Esophagus squamous epithelium (tissue), 4 donors: Measurements from ENCODE around the gene RFC1.

Source experiments
- POLR2A ChIP-seq, 4 donors: fragments of 450-650 bp; IDR thresholded peaks; one replicate each; pipeline ENCODE4 v1.6.1; 2017; ENCODE audit warnings: antibody characterized with exemption in 4 of 4, mild to moderate bottlenecking in 4 of 4, moderate library complexity in 3 of 4
- TF ChIP-seq, protein P1 (sequence below), 6 experiments: fragments of 450-650 bp in 4 of 6; fragments of 200-600 bp in 2 of 6; sonication (generic) in 2 of 6; IDR thresholded peaks; one replicate each; pipeline ENCODE4 v1.5.1; 2016 to 2019; ENCODE audit warnings: antibody characterized with exemption in 6 of 6, mild to moderate bottlenecking in 4 of 6, moderate library complexity in 4 of 6

DNA sequence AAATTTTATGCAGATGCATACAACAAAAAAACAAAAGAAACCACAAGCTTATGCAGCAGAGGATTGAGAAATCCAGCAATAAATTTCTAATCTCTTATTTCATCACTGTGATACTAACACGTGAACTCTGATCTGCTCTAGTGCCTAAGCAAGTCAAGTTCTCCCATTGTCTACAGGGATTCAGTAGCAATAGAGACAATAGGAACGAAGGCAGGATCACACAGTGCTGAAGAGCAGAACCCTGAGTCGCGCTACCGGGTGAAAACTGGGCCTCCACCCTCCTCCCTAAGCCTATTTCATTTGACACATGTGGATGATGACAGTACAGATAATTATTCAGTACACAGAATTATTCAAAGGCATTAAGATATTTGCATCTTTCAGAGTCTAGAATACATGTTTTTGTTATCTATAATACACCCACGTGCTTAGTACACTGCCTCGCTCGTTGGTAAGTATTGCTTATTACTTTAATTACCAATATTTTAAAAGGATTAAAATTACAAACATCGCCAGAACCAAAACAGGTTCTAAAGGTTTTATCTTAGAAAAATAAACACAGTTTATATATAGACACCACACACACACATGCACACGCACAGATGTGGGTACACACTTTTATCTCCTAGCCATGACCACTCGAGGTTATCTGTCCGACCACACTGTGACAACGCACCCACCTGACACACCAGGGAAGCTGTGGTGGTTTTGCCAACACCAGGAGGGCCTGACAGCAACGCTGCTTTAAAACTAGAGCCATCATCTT is 60.1 kb downstream of the RFC1 start:
- TF ChIP-seq POLR2A (IDR thresholded peaks at IDR 0.05) = no peak
- TF ChIP-seq, protein P1, sequence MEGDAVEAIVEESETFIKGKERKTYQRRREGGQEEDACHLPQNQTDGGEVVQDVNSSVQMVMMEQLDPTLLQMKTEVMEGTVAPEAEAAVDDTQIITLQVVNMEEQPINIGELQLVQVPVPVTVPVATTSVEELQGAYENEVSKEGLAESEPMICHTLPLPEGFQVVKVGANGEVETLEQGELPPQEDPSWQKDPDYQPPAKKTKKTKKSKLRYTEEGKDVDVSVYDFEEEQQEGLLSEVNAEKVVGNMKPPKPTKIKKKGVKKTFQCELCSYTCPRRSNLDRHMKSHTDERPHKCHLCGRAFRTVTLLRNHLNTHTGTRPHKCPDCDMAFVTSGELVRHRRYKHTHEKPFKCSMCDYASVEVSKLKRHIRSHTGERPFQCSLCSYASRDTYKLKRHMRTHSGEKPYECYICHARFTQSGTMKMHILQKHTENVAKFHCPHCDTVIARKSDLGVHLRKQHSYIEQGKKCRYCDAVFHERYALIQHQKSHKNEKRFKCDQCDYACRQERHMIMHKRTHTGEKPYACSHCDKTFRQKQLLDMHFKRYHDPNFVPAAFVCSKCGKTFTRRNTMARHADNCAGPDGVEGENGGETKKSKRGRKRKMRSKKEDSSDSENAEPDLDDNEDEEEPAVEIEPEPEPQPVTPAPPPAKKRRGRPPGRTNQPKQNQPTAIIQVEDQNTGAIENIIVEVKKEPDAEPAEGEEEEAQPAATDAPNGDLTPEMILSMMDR (IDR thresholded peaks at IDR 0.05) = no peak
